MM.1S (cell line): Measurements from ENCODE around the gene DIO3.

ENCODE experiments used
- DNase-seq: peaks from one replicate; pipeline ENCODE4 v3.0.0-alpha.2; 2015
- H2AFZ ChIP-seq: fragments of 300-600 bp; sonication (generic); 2 replicates; pipeline ENCODE4 v1.6.0; 2016; ENCODE audit warnings: antibody characterized with exemption, low read length
- H3F3A ChIP-seq: fragments of 300-600 bp; sonication (generic); 2 replicates; pipeline ENCODE4 v1.6.1; 2016; ENCODE audit warnings: mild to moderate bottlenecking, antibody characterized with exemption, low read length, moderate library complexity, mixed read lengths; ENCODE audit not compliant: insufficient read depth
- H3K27ac ChIP-seq: fragments of 300-600 bp; sonication (generic); 2 replicates; pipeline ENCODE4 v1.5.1; 2016; ENCODE audit warnings: mild to moderate bottlenecking, low read length
- H3K27me3 ChIP-seq: fragments of 300-600 bp; sonication (generic); replicated peaks from 2 replicates; pipeline ENCODE4 v1.6.0; 2016; ENCODE audit warnings: low read length; ENCODE audit not compliant: insufficient read depth
- H3K36me3 ChIP-seq: fragments of 300-600 bp; sonication (generic); replicated peaks from 2 replicates; pipeline ENCODE4 v1.6.1; 2016; ENCODE audit warnings: mild to moderate bottlenecking, low read length, mixed read lengths; ENCODE audit not compliant: insufficient read depth
- H3K4me1 ChIP-seq: fragments of 300-600 bp; sonication (generic); 2 replicates; pipeline ENCODE4 v1.6.1; 2016; ENCODE audit warnings: low read length, mixed read lengths
- H3K4me2 ChIP-seq: fragments of 300-600 bp; sonication (generic); 2 replicates; pipeline ENCODE4 v1.6.0; 2016; ENCODE audit warnings: low read depth, low read length
- H3K4me3 ChIP-seq: fragments of 300-600 bp; sonication (generic); 2 replicates; pipeline ENCODE4 v1.5.1; 2016; ENCODE audit warnings: low read length, mixed read lengths
- H3K79me2 ChIP-seq: fragments of 300-600 bp; sonication (generic); 2 replicates; pipeline ENCODE4 v1.6.1; 2016; ENCODE audit warnings: mixed run types, low read length, mixed read lengths
- H3K9ac ChIP-seq: fragments of 300-600 bp; sonication (generic); 2 replicates; pipeline ENCODE4 v1.6.1; 2016; ENCODE audit warnings: low read length, mixed read lengths
- H3K9me2 ChIP-seq: fragments of 300-600 bp; sonication (generic); replicated peaks from 2 replicates; pipeline ENCODE4 v1.6.1; 2016; ENCODE audit warnings: mild to moderate bottlenecking, low read length, mixed read lengths; ENCODE audit not compliant: insufficient read depth
- H3K9me3 ChIP-seq: fragments of 300-600 bp; sonication (generic); replicated peaks from 2 replicates; pipeline ENCODE4 v1.6.1; 2016; ENCODE audit warnings: mild to moderate bottlenecking, low read length, mixed read lengths; ENCODE audit not compliant: insufficient read depth
- H4K20me1 ChIP-seq: fragments of 300-600 bp; sonication (generic); 2 replicates; pipeline ENCODE4 v1.6.1; 2016; ENCODE audit warnings: mild to moderate bottlenecking, low read length, moderate library complexity, mixed read lengths; ENCODE audit not compliant: insufficient read depth
- EZH2 ChIP-seq: fragments of 300-600 bp; sonication (generic); optimal IDR thresholded peaks from 2 replicates; pipeline ENCODE3; 2017; ENCODE audit warnings: low read depth, mild to moderate bottlenecking, antibody characterized with exemption, low read length, mixed read lengths
- EZH2phosphoT487 ChIP-seq: fragments of 300-600 bp; sonication (generic); IDR thresholded peaks from 2 replicates; pipeline ENCODE4 v1.6.1; 2018; ENCODE audit warnings: antibody characterized with exemption, low read length
- TF ChIP-seq, protein P1 (sequence below): fragments of 300-600 bp; sonication (generic); IDR thresholded peaks from 2 replicates; pipeline ENCODE4 v1.5.1; 2016; ENCODE audit warnings: antibody characterized with exemption, low read length, mixed read lengths

The DIO3 gene

DNA sequence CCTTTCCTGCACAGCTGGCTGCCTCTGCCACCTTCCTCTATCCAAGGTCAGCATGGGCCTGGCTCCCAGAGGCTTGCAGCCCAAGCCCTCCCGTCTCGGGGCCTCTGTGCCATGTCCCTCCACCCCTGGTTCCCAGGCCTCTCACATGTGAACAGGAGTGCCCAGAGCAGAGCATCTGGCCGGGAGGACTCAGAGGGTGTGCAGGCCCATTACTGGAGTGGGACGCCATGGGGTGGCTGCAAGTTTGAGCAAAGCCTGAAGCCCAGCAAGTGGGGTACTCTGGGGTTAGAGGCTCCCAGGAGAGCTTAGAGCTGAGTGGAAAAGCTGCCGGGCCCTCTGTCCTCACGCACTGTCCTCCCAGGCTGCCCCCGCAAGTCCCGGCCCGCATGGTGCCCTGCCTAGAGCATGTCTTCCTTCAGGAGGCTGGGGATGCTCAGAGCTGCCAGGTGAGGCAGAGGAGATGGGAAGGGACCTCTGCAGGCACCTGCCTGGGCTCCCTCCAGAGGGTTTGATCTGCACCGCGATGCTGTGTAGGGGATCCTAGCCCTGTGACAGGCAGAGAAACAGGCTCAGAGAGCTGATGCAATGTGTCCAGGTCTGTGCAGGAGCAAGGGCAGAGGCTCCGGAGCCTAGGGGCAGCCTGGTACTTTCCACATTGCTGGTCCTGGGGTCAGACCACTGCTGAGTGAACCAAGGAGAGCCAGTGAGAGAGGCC lies 39.8 kb downstream of the DIO3 start:
- H3K9ac ChIP-seq = no peak overlapping the region
- no peaks in the 10 kb centered on the region for H4K20me1 ChIP-seq
- no peak overlapping the region for H2AFZ ChIP-seq
- H3K9me2 ChIP-seq = no peaks in the 10 kb centered on the region
- no peak overlapping the region for H3K4me2 ChIP-seq
- TF ChIP-seq, protein P1, sequence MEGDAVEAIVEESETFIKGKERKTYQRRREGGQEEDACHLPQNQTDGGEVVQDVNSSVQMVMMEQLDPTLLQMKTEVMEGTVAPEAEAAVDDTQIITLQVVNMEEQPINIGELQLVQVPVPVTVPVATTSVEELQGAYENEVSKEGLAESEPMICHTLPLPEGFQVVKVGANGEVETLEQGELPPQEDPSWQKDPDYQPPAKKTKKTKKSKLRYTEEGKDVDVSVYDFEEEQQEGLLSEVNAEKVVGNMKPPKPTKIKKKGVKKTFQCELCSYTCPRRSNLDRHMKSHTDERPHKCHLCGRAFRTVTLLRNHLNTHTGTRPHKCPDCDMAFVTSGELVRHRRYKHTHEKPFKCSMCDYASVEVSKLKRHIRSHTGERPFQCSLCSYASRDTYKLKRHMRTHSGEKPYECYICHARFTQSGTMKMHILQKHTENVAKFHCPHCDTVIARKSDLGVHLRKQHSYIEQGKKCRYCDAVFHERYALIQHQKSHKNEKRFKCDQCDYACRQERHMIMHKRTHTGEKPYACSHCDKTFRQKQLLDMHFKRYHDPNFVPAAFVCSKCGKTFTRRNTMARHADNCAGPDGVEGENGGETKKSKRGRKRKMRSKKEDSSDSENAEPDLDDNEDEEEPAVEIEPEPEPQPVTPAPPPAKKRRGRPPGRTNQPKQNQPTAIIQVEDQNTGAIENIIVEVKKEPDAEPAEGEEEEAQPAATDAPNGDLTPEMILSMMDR = no peak
- no peak overlapping the region for H3K4me3 ChIP-seq
- DNase-seq = no peak
- no peaks in the 10 kb centered on the region for H3K4me1 ChIP-seq
- peaks cover 16% of the 10 kb centered on the region for H3K27me3 ChIP-seq
- H3K36me3 ChIP-seq = no peaks in the 10 kb centered on the region
- H3F3A ChIP-seq = no peaks in the 10 kb centered on the region
- no peaks in the 10 kb centered on the region for H3K9me3 ChIP-seq
- no peaks in the 10 kb centered on the region for H3K79me2 ChIP-seq
- no peak overlapping the region for H3K27ac ChIP-seq

DNA sequence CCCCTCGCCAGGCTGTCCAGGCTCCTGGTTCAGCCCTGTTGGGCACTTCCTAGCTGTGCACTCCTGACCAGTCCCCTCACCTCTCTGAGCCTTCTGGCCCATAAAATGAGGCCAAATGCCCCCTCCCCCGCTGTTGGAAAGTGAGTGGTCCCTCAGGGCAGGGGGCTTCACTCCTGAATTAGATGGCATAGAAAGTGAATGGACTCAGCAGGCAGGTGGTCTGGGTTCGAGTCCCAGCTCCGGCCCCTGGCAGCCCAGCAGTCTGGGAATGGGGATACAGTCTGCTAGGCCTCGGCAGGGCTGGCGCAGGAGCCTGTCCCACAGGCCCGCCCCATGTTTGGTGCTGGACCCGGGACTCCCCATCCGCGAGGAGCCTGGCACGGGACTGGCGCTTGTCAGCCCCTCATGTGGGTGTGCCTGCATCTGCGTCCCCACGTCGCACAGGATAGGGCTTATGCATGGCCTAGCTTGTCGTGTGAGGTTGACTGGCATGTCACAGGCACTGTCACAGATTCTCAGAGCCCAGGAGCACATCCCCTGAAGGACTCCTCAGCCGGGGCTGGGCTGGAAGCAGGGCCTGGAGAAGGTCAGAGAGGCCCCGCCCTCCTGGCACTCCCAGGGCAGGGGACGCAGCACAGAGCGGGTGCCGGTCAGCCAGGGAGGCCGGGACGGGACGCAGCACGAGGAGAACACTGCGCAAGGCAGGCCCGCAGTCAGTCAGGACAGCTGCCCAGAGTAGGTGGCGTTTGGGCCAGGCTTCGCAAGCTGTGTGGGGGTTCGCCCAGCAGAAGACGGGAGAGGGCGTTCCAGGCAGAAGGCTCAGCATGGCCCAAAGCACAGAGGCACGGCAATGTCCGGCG lies 40.5 kb downstream of the DIO3 start:
- Histone ChIP-seq H3K9me2 (no peaks in the 10 kb centered on the region), H3K27ac (no peak overlapping the region), H2AFZ (no peak overlapping the region), H3K9me3 (no peaks in the 10 kb centered on the region), H3K4me3 (no peak overlapping the region), H3K79me2 (no peaks in the 10 kb centered on the region), H3K4me2 (no peak overlapping the region), H3K27me3 (peaks cover 21% of the 10 kb centered on the region), H3K9ac (no peak overlapping the region), H4K20me1 (no peaks in the 10 kb centered on the region), H3K4me1 (no peaks in the 10 kb centered on the region), H3F3A (no peaks in the 10 kb centered on the region), H3K36me3 (no peaks in the 10 kb centered on the region)
- TF ChIP-seq, protein P1 = no peak
- no peak for TF ChIP-seq EZH2
- no peak for TF ChIP-seq EZH2phosphoT487
- DNase-seq = no peak

- Histone ChIP-seq H3K9me3 (no peaks in the 10 kb centered on the region), H3K36me3 (no peaks in the 10 kb centered on the region), H3F3A (no peaks in the 10 kb centered on the region), H3K9me2 (no peaks in the 10 kb centered on the region), H3K27me3 (peaks cover 22% of the 10 kb centered on the region), H2AFZ (no peak overlapping the region), H3K79me2 (no peaks in the 10 kb centered on the region), H3K4me1 (no peaks in the 10 kb centered on the region), H3K9ac (no peak overlapping the region), H3K27ac (no peak overlapping the region), H3K4me2 (no peak overlapping the region), H4K20me1 (no peaks in the 10 kb centered on the region), H3K4me3 (no peak overlapping the region)
- TF ChIP-seq EZH2phosphoT487 (no peak), EZH2 (no peak)
- TF ChIP-seq, protein P1 = no peak
- no peak for DNase-seq
Measured at GRCh38 chr14:101602466-101602840, 41.2 kb downstream of the DIO3 start.
